ENCODE data around the gene ATRIP. TPM values are rescaled to one million over a fixed set of nuclear protein-coding genes. Genes with fewer than 3 reads are reported as not detected.
A peak's percentile ranks its signal among the peaks of the same experiment; 100 is the strongest.

ATRIP gene
- total and polyA plus RNA-seq, 8 donors, result 2.0 to 4.8 (median 3.0) TPM

- no peak overlapping the region for H3K27ac ChIP-seq
- H3K36me3 ChIP-seq, result peaks cover 0 to 65% (median 36%) of the 10 kb centered on the region in 3 donors
- FAIRE-seq, result no peak
Measured at GRCh38 chr3:48416546-48416945, 30.0 kb upstream of the ATRIP start.

GRCh38 chr3:48417529-48418108 lies 28.9 kb upstream of the ATRIP start:
- no peak for TF ChIP-seq CTCF (IDR thresholded peaks at IDR 0.05)
- ATAC-seq, result no peak
- Histone ChIP-seq H3K9me3 (no peaks in the 10 kb centered on the region), H3K27me3 (no peaks in the 10 kb centered on the region), H3K4me3 (no peak overlapping the region), H3K4me1 (no peaks in the 10 kb centered on the region), H3K27ac (no peak overlapping the region), H3K36me3 (peaks cover 0 to 54% (median 27%) of the 10 kb centered on the region in 3 donors)
- no peak for FAIRE-seq
- DNase-seq, result peak in 2 of 6 donors; percentile 13 to 49
- 93 to 94% methylated on average over 14 of the region's 14 CpGs for WGBS, 2 donors
- intact Hi-C loops (cut with DNase I), result no loop called here

More at GRCh38 chr3:48416546-48416945, 30.0 kb upstream of the ATRIP start:
- DNase-seq (no peak), ATAC-seq (no peak)
- no peak for TF ChIP-seq CTCF (IDR thresholded peaks at IDR 0.05)
- H3K4me1 ChIP-seq, result no peaks in the 10 kb centered on the region
- no peaks in the 10 kb centered on the region for H3K27me3 ChIP-seq
- no peaks in the 10 kb centered on the region for H3K9me3 ChIP-seq
- intact Hi-C loops (cut with DNase I), result no loop called here
- H3K4me3 ChIP-seq, result no peak overlapping the region
- 97% methylated on average over 4 of the region's 4 CpGs for WGBS, 2 donors

GRCh38 chr3:48418140-48418539 lies 28.4 kb upstream of the ATRIP start:
- Histone ChIP-seq H3K4me1 (no peaks in the 10 kb centered on the region), H3K4me3 (no peak overlapping the region), H3K9me3 (no peaks in the 10 kb centered on the region), H3K27ac (no peak overlapping the region), H3K36me3 (peaks cover 0 to 49% (median 25%) of the 10 kb centered on the region in 3 donors), H3K27me3 (no peaks in the 10 kb centered on the region)
- TF ChIP-seq CTCF (IDR thresholded peaks at IDR 0.05), result no peak
- ATAC-seq (no peak), DNase-seq (no peak), FAIRE-seq (no peak)
- WGBS, 2 donors, result 91 to 93% methylated on average over 17 of the region's 17 CpGs
- intact Hi-C loops (cut with DNase I), result no loop called here

- peaks cover 0 to 47% (median 25%) of the 10 kb centered on the region in 3 donors for H3K36me3 ChIP-seq
Measured at GRCh38 chr3:48418651-48419050, 27.9 kb upstream of the ATRIP start.

More at GRCh38 chr3:48418651-48419050, 27.9 kb upstream of the ATRIP start:
- ATAC-seq, result no peak
- H3K9me3 ChIP-seq, result no peaks in the 10 kb centered on the region
- H3K4me3 ChIP-seq, result no peak overlapping the region
- DNase-seq, result peak in 1 of 6 donors; percentile 28
- H3K27ac ChIP-seq, result no peak overlapping the region
- H3K27me3 ChIP-seq, result no peaks in the 10 kb centered on the region
- intact Hi-C loops (cut with DNase I), result no loop called here
- no peaks in the 10 kb centered on the region for H3K4me1 ChIP-seq
- no peak for FAIRE-seq
- WGBS, 2 donors, result 88 to 93% methylated on average over 9 of the region's 9 CpGs
- no peak for TF ChIP-seq CTCF (IDR thresholded peaks at IDR 0.05)

Data from pancreas (tissue), 10 donors.